Natural killer cell treated with Interleukin-12 subunit alpha and Interleukin-12 subunit beta and Interleukin-15 and Interleukin-18, amount 100 ng/mL, for 72 hours (primary cell): Measurements from ENCODE around the gene VAMP1. TPM values are rescaled to one million over a fixed set of nuclear protein-coding genes. Genes with fewer than 3 reads are reported as not detected.

Experiments
- ATAC-seq, 2 donors: fragments of 150-1000 bp; cut with Tn5 transposase in 1 of 2; sonication (Bioruptor Pico), chemical (Tn5 transposase) in 1 of 2; 2 replicates each; pipeline ENCODE4 v1.10.0; 2021
- DNase-seq: peaks from one replicate; pipeline ENCODE4 v3.0.0; 2022; ENCODE audit warnings: low spot score
- H3K27ac Mint-ChIP-seq, 2 donors: 1 replicate in 1 of 2; 2 replicates in 1 of 2; pipeline ENCODE4 v1.8.0; 2022; ENCODE audit warnings: mixed read lengths in 2 of 2, mild to moderate bottlenecking in 1 of 2, moderate library complexity in 1 of 2
- H3K27me3 Mint-ChIP-seq, 2 donors: 1 replicate in 1 of 2; 2 replicates in 1 of 2; pipeline ENCODE4 v1.8.0; 2022; ENCODE audit warnings: mixed read lengths in 2 of 2
- H3K36me3 Mint-ChIP-seq: one replicate; pipeline ENCODE4 v1.8.0; 2022; ENCODE audit warnings: mixed read lengths
- H3K4me1 Mint-ChIP-seq, 2 donors: 1 replicate in 1 of 2; 2 replicates in 1 of 2; pipeline ENCODE4 v1.8.0; 2022; ENCODE audit warnings: low read depth in 2 of 2, mixed read lengths in 2 of 2, mild to moderate bottlenecking in 1 of 2
- H3K4me3 Mint-ChIP-seq: one replicate; pipeline ENCODE4 v1.8.0; 2022; ENCODE audit warnings: mixed read lengths
- H3K9me3 Mint-ChIP-seq: 2 replicates; pipeline ENCODE4 v1.8.0; 2022; ENCODE audit warnings: mixed read lengths
- total RNA-seq, 2 donors: library from RNA; stranded (reverse); gene quantifications; one replicate each; pipeline ENCODE4 v1.2.3, GENCODE V29; 2022

Gene VAMP1
- total RNA-seq, 2 donors from 2014 or later = 24.1 to 36.8 TPM

DNA sequence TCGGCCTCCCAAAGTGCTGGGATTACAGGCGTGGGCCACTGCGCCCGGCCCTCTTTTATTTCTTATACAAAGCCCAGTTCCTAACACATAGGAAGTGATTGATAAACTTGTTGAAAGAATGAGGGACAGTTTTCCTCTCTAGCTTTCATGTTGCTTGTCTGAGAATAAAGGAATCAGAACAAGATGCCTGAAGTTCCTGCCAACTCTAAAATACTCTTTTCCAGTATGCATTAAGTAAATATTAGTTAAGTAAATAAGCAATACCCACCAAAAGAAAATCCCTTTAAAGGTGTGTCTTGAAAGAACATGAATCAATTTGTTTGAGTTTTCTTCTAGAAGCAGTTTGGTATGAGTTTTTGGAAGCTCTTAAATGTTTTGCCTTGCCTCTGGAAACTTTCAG is 50.1 kb downstream of the VAMP1 start:
- no peak for DNase-seq
- no peaks in the 10 kb centered on the region for H3K36me3 Mint-ChIP-seq
- no peak overlapping the region for H3K27ac Mint-ChIP-seq
- no peaks in the 10 kb centered on the region for H3K9me3 Mint-ChIP-seq
- H3K4me1 Mint-ChIP-seq = peaks cover 14 to 17% of the 10 kb centered on the region in 2 donors
- no peak overlapping the region for H3K4me3 Mint-ChIP-seq
- no peak for ATAC-seq
- peaks cover 0 to 2% of the 10 kb centered on the region in 2 donors for H3K27me3 Mint-ChIP-seq

DNA sequence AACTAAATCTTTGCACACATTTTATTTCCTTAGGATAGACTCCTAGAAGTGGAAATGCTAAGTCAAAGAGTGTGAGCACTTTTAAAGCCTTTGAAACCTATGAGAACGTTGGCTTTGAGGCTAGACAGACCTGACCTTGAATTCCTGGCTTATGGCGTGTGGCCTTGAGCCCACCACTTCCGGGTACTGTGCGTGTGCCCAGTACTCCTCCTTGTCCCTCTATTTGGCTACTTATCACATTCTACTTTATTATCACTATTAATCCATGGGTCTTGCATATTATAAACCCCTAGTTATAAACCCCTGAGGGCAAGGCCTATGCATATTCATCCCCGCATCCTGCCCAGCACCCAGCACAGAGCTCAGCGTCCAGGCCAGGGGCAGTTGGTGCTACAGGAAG is 51.7 kb downstream of the VAMP1 start:
- no peaks in the 10 kb centered on the region for H3K36me3 Mint-ChIP-seq
- H3K4me3 Mint-ChIP-seq = no peak overlapping the region
- no peak for DNase-seq
- H3K9me3 Mint-ChIP-seq = no peaks in the 10 kb centered on the region
- peaks cover 0 to 2% of the 10 kb centered on the region in 2 donors for H3K27me3 Mint-ChIP-seq
- H3K4me1 Mint-ChIP-seq = peaks cover 14 to 21% of the 10 kb centered on the region in 2 donors
- no peak for ATAC-seq
- H3K27ac Mint-ChIP-seq = no peak overlapping the region

GRCh38 chr12:6416596-6416995 is 53.9 kb downstream of the VAMP1 start:
- H3K27me3 Mint-ChIP-seq = peaks cover 0 to 2% of the 10 kb centered on the region in 2 donors
- peak; percentile 87 to 92 for ATAC-seq
- H3K27ac Mint-ChIP-seq = peak overlapping the region; percentile 6 to 75
- peak; percentile 65 for DNase-seq
- peaks cover 10 to 16% of the 10 kb centered on the region in 2 donors for H3K4me1 Mint-ChIP-seq
- no peaks in the 10 kb centered on the region for H3K36me3 Mint-ChIP-seq
- H3K9me3 Mint-ChIP-seq = no peaks in the 10 kb centered on the region
- H3K4me3 Mint-ChIP-seq = peak overlapping the region; percentile 28

Other genes with a start within 250 kb of the VAMP1 start
- gene PLEKHG6, start 160.0 kb downstream of the VAMP1 start, total RNA-seq = not detected
- 100 to 1,000 TPM in 1 of 2 donors, 10 to 100 TPM in 1; 83.2 to 102 TPM for gene TNFRSF1A, start 128.6 kb downstream of the VAMP1 start, total RNA-seq
- gene SCNN1A, start 95.1 kb downstream of the VAMP1 start, total RNA-seq = not detected
- 1 to 10 TPM; 2.3 to 3.9 TPM for gene LTBR, start 86.5 kb downstream of the VAMP1 start, total RNA-seq
- gene CD27, start 25.7 kb downstream of the VAMP1 start, total RNA-seq = 1 to 10 TPM; 2.1 to 2.2 TPM
- 10 to 100 TPM; 24.6 to 26.3 TPM for gene TAPBPL, start 18.6 kb downstream of the VAMP1 start, total RNA-seq
- gene MRPL51, start 22.6 kb upstream of the VAMP1 start, total RNA-seq = 100 to 1,000 TPM; 200 to 217 TPM
- 100 to 1,000 TPM in 1 of 2 donors, 10 to 100 TPM in 1; 73.4 to 131 TPM for gene NCAPD2, start 23.4 kb upstream of the VAMP1 start, total RNA-seq
- gene GAPDH, start 63.8 kb upstream of the VAMP1 start, total RNA-seq = 1,000 to 10,000 TPM; 4,687 to 5,410 TPM
- 10 to 100 TPM; 28.0 to 30.5 TPM for gene IFFO1, start 85.4 kb upstream of the VAMP1 start, total RNA-seq
- gene NOP2, start 97.6 kb upstream of the VAMP1 start, total RNA-seq = 100 to 1,000 TPM; 103 to 201 TPM
- 100 to 1,000 TPM; 239 to 352 TPM for gene CHD4, start 136.7 kb upstream of the VAMP1 start, total RNA-seq
- 10 to 100 TPM in 1 of 2 donors, 1 to 10 TPM in 1; 5.6 to 10.6 TPM for gene LPAR5, start 165.3 kb upstream of the VAMP1 start, total RNA-seq
- 1 to 10 TPM in 1 of 2 donors, under 1 TPM in 1; 0.98 to 2.1 TPM for gene ACRBP, start 176.8 kb upstream of the VAMP1 start, total RNA-seq
- gene ING4, start 192.4 kb upstream of the VAMP1 start, total RNA-seq = 10 to 100 TPM; 13.0 to 16.7 TPM
- 10 to 100 TPM; 81.1 to 90.0 TPM for gene ZNF384, start 218.7 kb upstream of the VAMP1 start, total RNA-seq
- under 1 TPM in 1 of 2 donors, not detected in 1; 0.17 TPM for gene PIANP, start 230.1 kb upstream of the VAMP1 start, total RNA-seq